ENCODE measurements around the gene TC2N.

The TC2N gene

DNA sequence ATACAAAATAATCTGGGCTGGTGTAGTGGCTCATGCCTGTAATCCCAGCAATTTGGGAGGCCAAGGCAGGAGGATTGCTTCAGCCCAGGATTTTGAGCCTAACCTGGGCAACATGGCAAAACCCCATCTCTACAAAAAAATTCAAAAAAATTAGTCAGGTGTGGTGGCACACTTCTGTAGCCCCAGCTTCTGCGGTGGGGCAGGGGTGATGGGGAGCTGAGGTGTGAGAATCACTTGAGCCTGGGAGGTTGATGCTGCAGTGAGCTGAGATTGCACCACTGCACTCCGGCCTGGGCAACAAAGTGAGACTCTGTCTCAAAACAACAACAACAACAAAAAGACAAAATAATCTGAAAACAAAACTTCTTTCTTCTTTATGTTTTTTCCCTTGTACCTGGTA is 66.0 kb downstream of the TC2N start:
- no peak for DNase-seq
- in situ Hi-C loops (cut with HindIII; ENCODE audit: low pct_ligation_motif_present, low pct_unique_long_range_greater_than_20kb, low sequenced_read_pairs) = no loop called here

GRCh38 chr14:91796617-91797347 is 70.6 kb downstream of the TC2N start:
- DNase-seq = no peak
- in situ Hi-C loops (cut with HindIII; ENCODE audit: low pct_ligation_motif_present, low pct_unique_long_range_greater_than_20kb, low sequenced_read_pairs) = no loop called here

GRCh38 chr14:91793704-91794103 is 73.6 kb downstream of the TC2N start:
- in situ Hi-C loops (cut with HindIII; ENCODE audit: low pct_ligation_motif_present, low pct_unique_long_range_greater_than_20kb, low sequenced_read_pairs) = no loop called here
- DNase-seq = no peak

GRCh38 chr14:91786188-91786587 is 81.1 kb downstream of the TC2N start:
- DNase-seq = no peak
- in situ Hi-C loops (cut with HindIII; ENCODE audit: low pct_ligation_motif_present, low pct_unique_long_range_greater_than_20kb, low sequenced_read_pairs) = no loop called here

GRCh38 chr14:91780452-91780851 is 86.9 kb downstream of the TC2N start:
- in situ Hi-C loops (cut with HindIII; ENCODE audit: low pct_ligation_motif_present, low pct_unique_long_range_greater_than_20kb, low sequenced_read_pairs) = no loop called here
- no peak for DNase-seq

GRCh38 chr14:91778217-91778616 is 89.1 kb downstream of the TC2N start:
- in situ Hi-C loops (cut with HindIII; ENCODE audit: low pct_ligation_motif_present, low pct_unique_long_range_greater_than_20kb, low sequenced_read_pairs) = no loop called here
- DNase-seq = no peak

DNA sequence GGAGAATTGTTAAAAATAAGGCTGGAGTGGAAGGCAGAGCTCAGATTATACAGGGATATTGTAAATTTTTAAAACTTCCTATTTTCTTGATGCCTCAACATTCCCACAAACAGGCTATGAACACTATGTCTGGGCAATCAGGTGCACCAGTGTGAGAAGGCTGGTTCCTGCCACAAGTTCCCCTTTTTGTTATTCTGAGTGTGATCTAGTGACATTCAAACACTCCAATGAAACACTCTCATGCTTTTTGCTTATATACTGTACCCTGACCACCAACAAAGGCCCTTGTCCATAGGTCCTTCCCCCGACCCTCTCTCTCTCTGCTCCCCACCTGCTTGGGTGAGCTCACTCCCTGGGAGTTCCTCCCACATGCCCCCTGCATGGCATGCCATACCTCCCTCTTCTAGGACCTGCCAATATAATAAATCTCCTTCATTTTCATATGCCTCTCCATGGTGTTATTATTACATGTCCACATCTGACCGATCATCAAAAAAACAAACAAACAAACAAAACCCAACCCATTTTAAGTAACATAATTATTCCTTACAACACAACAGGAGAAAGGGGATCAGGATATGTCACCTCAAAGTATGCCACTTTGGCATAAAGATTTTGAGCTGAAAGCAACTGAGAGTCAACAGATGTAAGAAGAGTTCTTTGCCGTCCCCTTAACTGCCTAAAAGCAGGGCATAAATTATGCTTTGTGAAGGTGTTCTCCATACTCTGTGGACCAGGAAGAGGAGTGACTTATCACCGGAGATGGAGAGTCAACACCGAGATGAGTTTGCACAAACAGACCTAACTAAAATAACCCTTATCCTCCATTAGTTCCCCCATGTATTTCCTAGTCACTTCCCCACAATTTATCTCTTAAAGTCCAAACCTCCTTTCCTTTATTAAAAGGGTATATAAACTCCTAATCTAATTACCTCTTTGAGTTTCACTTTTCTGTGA is 92.9 kb downstream of the TC2N start:
- no peak for DNase-seq
- in situ Hi-C loops (cut with HindIII; ENCODE audit: low pct_ligation_motif_present, low pct_unique_long_range_greater_than_20kb, low sequenced_read_pairs) = no loop called here

GRCh38 chr14:91770185-91770584 is 97.2 kb downstream of the TC2N start:
- in situ Hi-C loops (cut with HindIII; ENCODE audit: low pct_ligation_motif_present, low pct_unique_long_range_greater_than_20kb, low sequenced_read_pairs) = no loop called here
- DNase-seq = no peak

GRCh38 chr14:91755570-91756295 is 111.6 kb downstream of the TC2N start:
- peak; percentile 29 for DNase-seq

DNA sequence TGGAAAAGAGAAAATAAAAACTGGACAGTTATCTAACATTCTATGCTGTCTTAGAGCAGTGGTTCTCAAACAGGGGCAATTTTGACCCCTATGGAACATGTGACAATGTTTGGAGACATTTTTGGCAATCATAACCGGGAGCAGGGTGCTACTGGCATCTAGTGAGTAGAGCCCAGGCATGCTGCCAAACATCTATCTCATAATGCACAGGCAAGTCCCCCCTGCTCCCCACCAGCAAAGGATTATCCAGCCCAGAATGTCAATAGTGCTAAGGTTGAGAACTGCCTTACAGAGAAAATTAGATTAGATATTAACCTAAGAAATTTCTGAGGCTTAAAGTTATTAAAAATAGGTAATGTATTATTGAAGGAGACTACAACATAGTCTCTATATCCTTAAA is 112.5 kb downstream of the TC2N start:
- peak; percentile 29 for DNase-seq
- in situ Hi-C loops (cut with HindIII; ENCODE audit: low pct_ligation_motif_present, low pct_unique_long_range_greater_than_20kb, low sequenced_read_pairs) = no loop called here

More at GRCh38 chr14:91755570-91756295, 111.6 kb downstream of the TC2N start:
- in situ Hi-C loops (cut with HindIII; ENCODE audit: low pct_ligation_motif_present, low pct_unique_long_range_greater_than_20kb, low sequenced_read_pairs) = no loop called here

DNA sequence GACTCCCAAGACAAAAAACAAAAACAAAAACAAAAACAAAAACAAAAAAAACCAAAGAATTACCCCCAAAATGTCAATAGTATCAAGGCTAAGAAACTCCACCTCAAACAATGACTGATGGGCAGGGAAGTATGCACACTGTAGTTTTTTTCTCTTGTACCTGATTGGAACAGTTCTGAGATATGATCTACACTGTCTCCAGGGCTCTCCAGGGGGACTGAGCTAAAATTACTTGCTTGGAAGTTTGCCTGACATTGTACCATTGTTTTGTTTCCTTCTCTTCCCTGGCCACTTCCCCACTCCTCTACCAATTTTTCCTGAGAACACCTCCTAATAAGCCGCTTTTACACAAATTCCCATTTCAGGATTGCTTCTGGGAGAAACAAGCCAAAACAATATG is 113.2 kb downstream of the TC2N start:
- DNase-seq = no peak
- in situ Hi-C loops (cut with HindIII; ENCODE audit: low pct_ligation_motif_present, low pct_unique_long_range_greater_than_20kb, low sequenced_read_pairs) = no loop called here

DNA sequence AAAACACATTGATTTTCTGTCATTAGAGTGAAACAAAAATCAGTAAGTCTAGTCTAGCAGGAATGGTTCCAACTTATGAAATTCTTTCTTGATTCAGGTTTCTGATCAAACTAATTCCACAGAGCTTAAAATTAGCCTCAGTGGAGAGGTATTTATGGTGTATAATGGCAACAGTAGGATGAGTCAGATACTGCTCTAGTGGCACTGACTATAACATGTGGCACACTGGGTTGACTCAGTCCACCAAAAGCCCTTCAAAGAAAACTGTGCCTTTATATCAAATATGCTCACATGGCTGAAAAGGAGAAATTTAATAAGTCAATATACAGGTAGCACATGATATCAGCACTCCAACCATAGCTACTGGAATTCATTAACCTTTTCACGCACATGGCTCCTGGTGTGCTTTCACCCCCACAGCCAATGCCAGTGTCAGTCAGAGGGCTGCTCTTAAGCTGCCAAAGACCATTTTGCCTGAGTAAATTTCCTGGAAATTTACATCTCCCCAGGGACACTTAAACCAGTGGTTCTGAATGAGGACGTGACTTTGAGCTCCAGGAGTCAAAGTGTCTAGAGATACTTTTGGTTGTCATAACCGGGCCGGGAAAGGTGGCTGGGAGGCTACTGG is 113.7 kb downstream of the TC2N start:
- in situ Hi-C loops (cut with HindIII; ENCODE audit: low pct_ligation_motif_present, low pct_unique_long_range_greater_than_20kb, low sequenced_read_pairs) = no loop called here
- no peak for DNase-seq

- DNase-seq = no peak
- in situ Hi-C loops (cut with HindIII; ENCODE audit: low pct_ligation_motif_present, low pct_unique_long_range_greater_than_20kb, low sequenced_read_pairs) = no loop called here
These were observed 114.4 kb downstream of the TC2N start for GRCh38 chr14:91752961-91753360.

DNA sequence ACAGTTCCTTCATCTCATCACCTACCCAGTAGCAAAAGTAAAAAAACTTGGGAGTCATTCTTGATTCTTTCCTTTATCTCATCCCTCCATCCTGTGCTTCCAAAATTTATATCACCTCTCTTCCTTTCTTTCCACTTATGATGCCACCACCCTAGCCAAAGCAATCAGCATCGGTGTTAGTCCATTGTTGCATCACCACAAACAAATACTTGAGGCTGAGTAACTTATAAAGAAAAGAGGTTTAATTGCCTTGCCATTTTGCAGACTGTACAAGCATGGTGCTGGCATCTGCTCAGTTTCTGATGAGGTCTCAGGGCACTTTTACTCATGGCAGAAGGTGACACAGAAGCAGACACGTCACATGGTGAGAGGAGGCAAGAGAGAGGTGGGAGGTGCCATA is 115.6 kb downstream of the TC2N start:
- DNase-seq = no peak
- in situ Hi-C loops (cut with HindIII; ENCODE audit: low pct_ligation_motif_present, low pct_unique_long_range_greater_than_20kb, low sequenced_read_pairs) = no loop called here

DNA sequence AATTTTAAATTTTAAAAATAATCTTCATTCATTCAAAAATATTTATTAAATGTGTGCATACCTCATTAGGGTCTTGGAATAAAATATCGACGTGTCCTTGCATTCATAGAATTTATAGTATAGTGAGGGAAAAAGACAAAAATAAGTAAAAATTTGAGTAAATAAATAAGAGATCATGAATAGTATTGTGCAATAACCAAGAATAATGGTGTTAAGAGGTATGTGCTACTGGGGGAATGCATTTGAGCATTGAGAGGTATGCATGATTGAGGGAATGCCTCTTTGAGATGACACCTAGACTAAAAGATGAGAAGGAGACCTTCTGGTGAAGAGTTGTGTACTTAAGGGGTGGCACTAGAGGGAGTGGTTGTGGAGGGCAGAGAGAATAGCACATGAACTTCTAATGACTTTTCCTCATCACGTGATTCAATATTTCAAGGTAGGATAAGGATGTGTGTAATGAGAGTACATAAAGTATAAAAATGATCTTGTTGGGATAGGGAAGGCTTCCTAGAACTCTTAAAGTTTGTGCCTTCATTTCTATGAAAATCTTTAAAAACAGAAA is 116.6 kb downstream of the TC2N start:
- in situ Hi-C loops (cut with HindIII; ENCODE audit: low pct_ligation_motif_present, low pct_unique_long_range_greater_than_20kb, low sequenced_read_pairs) = no loop called here
- DNase-seq = no peak

- in situ Hi-C loops (cut with HindIII; ENCODE audit: low pct_ligation_motif_present, low pct_unique_long_range_greater_than_20kb, low sequenced_read_pairs) = no loop called here
- no peak for DNase-seq
These were observed 117.5 kb downstream of the TC2N start for GRCh38 chr14:91749868-91750267.

DNA sequence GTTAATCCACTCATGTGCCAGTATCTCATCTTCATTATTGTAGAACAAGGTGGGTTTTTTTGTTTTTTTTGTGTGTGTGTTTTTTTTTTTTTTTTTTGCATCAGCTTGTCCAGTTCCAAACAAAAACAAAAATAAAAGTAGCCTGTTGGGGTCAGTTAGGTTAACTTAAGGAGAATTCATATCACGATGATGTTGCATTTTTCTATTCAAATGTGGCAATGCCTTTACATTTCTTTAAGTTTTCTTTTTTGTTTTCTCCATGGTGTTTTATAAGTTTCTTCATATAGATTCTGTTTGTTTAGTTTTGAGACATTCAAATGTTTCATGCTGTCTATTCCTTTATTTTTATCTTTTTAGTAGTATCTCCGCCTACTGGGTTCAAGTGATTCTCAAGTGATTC is 119.3 kb downstream of the TC2N start:
- DNase-seq = no peak
- in situ Hi-C loops (cut with HindIII; ENCODE audit: low pct_ligation_motif_present, low pct_unique_long_range_greater_than_20kb, low sequenced_read_pairs) = no loop called here

DNA sequence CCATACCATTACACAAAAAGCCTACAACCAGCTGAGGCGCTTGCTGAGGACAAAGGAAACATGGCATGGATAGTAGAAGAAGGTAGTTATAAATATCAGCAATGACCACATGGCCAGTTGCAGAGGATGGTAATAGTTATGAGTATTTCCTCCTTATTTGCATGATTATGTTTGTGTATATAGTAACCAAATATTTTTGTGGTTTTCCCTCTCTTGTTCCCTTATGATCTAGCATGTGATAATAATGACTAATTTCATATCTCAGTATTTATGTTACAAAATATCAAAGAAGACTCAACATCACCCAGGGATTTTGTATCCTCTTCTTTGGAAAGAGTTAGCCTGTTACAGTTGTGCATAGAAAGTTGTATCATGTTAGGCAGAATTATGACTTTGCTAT is 122.0 kb downstream of the TC2N start:
- DNase-seq = no peak
- in situ Hi-C loops (cut with HindIII; ENCODE audit: low pct_ligation_motif_present, low pct_unique_long_range_greater_than_20kb, low sequenced_read_pairs) = no loop called here
